Measurements from ENCODE around the gene SEPTIN12.

SEPTIN12 gene, protein sequence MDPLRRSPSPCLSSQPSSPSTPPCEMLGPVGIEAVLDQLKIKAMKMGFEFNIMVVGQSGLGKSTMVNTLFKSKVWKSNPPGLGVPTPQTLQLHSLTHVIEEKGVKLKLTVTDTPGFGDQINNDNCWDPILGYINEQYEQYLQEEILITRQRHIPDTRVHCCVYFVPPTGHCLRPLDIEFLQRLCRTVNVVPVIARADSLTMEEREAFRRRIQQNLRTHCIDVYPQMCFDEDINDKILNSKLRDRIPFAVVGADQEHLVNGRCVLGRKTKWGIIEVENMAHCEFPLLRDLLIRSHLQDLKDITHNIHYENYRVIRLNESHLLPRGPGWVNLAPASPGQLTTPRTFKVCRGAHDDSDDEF

DNA sequence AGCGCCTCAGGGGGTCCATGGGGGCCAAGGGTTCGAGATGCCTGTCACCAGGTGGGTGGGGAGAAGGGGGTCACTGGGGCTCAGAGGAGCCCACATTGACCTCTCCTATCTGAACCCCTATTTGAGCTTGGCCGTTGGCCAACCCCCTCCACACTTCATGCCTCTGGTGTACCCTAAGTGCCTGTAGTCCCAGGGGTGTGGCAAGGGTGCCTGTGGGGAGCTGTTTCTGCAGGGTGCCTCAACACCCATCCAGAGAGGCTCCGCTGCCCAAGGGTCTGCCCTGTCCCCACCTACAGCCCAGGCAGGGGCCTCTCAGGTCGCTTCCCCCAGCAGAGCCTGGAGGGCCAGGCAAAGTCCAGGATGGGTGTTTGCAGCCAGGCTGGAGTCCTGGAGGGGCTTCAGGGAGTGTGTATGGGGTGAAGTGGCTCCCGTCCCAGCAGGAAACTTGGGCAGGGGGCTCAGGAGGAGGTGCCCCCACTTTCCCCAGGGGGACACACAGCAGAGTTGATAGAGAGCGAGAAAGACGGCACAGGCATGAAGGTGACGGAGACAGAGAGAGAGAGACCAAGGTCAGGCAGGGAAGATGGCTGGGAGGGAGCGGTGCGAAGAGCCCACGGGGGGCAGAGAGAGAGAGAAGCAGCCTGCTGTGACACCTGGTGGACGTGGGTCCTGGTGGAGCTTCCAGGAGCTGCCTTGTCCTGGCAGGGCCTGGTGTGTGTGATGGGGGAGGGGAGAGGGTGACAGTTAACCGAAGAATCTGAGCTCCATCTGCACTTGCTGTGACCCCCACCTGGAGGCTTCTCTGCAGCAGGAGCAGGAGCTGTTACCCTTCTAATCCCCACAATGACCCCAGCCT, at the start of gene SEPTIN12:
SEPTIN12 (minus strand) TSS at position 719 of the 856 bp plus-strand sequence; CDS start at position 19, 700 bp downstream.
- no peaks in the 10 kb centered on the region for H3K36me3 ChIP-seq (ENCODE audit: control insufficient read depth in 1 of 2, insufficient read depth in 2 of 2, low read length in 2 of 2)

DNA sequence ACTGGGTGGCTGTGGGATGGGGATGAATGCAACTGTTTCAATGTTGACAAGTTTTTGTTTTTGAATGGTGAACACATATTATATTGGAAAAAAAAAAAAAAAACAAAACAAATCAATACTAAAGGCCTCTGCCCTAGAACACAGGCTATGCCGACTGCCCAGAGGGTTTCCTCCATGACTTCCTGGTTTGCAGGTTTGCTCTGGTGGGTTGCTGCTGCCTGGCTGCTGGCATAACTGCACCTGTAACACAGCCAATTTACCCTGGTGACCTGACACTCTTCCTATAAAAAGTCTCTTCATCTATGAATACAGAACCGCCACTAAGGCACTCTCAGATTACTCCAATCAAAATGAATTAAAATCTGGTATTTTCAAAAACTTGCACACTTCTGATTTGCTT, 48.6 kb upstream of the SEPTIN12 start:
- H3K4me1 ChIP-seq (ENCODE audit: control insufficient read depth in 1 of 2, insufficient read depth in 2 of 2, low read length in 2 of 2), result peaks cover 0 to 7% of the 10 kb centered on the region in 2 donors
- no peaks in the 10 kb centered on the region for H3K27me3 ChIP-seq (ENCODE audit: low read depth, low read length)
- peaks cover 45 to 63% of the 10 kb centered on the region in 2 donors for H3K36me3 ChIP-seq (ENCODE audit: control insufficient read depth in 1 of 2, insufficient read depth in 2 of 2, low read length in 2 of 2)
- H3K27ac ChIP-seq (ENCODE audit: low read length), result no peak overlapping the region
- H3K9me3 ChIP-seq (ENCODE audit: control insufficient read depth in 1 of 2, low read length in 2 of 2), result no peaks in the 10 kb centered on the region
- no peak overlapping the region for H3K4me3 ChIP-seq (ENCODE audit: low read depth in 1 of 2, low read length in 2 of 2)

More for the DNA sequence above, at the start of gene SEPTIN12:
- Histone ChIP-seq H3K4me3 (ENCODE audit: low read depth in 1 of 2, low read length in 2 of 2) (no peak within 1 kb of the TSS), H3K4me1 (ENCODE audit: control insufficient read depth in 1 of 2, insufficient read depth in 2 of 2, low read length in 2 of 2) (no peaks in the 10 kb centered on the region), H3K27me3 (ENCODE audit: low read depth, low read length) (no peaks in the 10 kb centered on the region), H3K9me3 (ENCODE audit: control insufficient read depth in 1 of 2, low read length in 2 of 2) (no peaks in the 10 kb centered on the region), H3K27ac (ENCODE audit: low read length) (no peak within 1 kb of the TSS)

DNA sequence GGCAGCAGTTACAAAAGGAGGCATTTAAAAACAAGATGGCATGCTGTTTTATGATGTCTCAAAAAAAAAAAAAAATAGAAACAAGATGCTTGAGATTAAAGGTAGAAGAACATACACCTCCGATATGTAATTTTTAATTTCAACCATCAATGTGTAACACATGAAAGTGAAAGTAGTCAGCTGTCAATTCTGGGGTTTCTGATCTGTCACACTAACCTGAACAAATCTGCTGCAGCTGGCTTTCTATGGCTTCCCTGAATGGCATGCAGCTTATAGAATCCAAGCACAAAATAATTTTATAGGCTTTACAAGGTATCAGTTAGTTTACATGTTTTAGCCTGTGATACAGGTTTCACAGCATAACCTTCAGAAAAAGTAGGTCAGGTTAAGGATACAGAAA, 45.4 kb upstream of the SEPTIN12 start:
- Histone ChIP-seq H3K4me1 (ENCODE audit: control insufficient read depth in 1 of 2, insufficient read depth in 2 of 2, low read length in 2 of 2) (peaks cover 0 to 7% of the 10 kb centered on the region in 2 donors), H3K27me3 (ENCODE audit: low read depth, low read length) (no peaks in the 10 kb centered on the region), H3K36me3 (ENCODE audit: control insufficient read depth in 1 of 2, insufficient read depth in 2 of 2, low read length in 2 of 2) (peaks cover 45 to 60% of the 10 kb centered on the region in 2 donors), H3K27ac (ENCODE audit: low read length) (no peak overlapping the region), H3K9me3 (ENCODE audit: control insufficient read depth in 1 of 2, low read length in 2 of 2) (no peaks in the 10 kb centered on the region), H3K4me3 (ENCODE audit: low read depth in 1 of 2, low read length in 2 of 2) (no peak overlapping the region)

DNA sequence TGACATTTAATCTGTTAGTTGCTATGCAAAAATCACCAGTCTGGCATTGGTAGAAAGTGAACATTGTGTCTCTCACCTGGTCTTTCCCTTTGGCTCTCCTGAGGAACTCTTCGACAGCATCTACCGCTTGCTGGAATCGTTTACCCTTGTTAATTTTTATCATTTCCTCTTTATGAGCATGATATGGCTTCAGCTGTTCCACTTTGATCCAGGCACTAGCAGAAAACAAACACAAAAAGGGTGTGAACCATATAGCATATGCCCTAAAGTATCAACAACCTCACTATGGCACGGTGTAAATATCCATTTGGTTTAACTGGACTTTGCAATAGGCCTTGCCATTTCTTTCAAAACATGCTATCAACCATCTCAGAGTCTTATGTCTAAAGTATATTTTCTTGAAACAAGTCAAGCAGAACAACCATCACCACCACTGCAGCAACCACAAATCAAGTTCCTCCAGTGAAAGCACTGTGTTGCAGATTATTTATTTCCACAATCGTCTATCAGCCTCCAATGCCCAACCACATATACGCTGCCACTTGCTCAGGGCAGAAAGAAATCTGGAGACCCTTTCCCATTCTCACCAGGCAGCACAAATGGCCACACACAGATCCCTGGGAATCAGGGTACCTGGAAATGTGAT, 44.7 kb upstream of the SEPTIN12 start:
- Histone ChIP-seq H3K27me3 (ENCODE audit: low read depth, low read length) (no peaks in the 10 kb centered on the region), H3K36me3 (ENCODE audit: control insufficient read depth in 1 of 2, insufficient read depth in 2 of 2, low read length in 2 of 2) (peaks cover 40 to 58% of the 10 kb centered on the region in 2 donors), H3K4me1 (ENCODE audit: control insufficient read depth in 1 of 2, insufficient read depth in 2 of 2, low read length in 2 of 2) (peaks cover 0 to 7% of the 10 kb centered on the region in 2 donors), H3K4me3 (ENCODE audit: low read depth in 1 of 2, low read length in 2 of 2) (no peak overlapping the region), H3K9me3 (ENCODE audit: control insufficient read depth in 1 of 2, low read length in 2 of 2) (no peaks in the 10 kb centered on the region), H3K27ac (ENCODE audit: low read length) (no peak overlapping the region)

DNA sequence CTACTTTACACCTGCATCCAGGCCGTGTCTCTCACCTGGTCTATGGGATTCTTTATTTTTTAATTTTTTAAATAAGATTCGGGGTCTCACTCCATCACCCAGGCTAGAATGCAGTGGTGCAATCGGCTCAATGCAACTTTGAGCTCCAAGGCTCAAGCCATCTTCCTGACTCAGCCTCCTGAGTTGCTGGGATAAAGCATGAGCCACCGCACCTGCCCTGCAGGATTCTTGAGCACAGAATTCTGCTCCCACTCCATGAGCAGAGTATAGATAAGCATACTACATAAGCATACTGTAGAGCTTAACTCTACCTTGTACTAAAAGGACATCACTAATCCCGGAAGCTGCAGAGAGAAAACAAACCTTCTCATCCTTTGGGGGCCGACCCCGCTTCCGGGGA, 43.5 kb upstream of the SEPTIN12 start:
- no peaks in the 10 kb centered on the region for H3K27me3 ChIP-seq (ENCODE audit: low read depth, low read length)
- no peaks in the 10 kb centered on the region for H3K9me3 ChIP-seq (ENCODE audit: control insufficient read depth in 1 of 2, low read length in 2 of 2)
- H3K36me3 ChIP-seq (ENCODE audit: control insufficient read depth in 1 of 2, insufficient read depth in 2 of 2, low read length in 2 of 2), result peaks cover 40 to 65% of the 10 kb centered on the region in 2 donors
- H3K27ac ChIP-seq (ENCODE audit: low read length), result no peak overlapping the region
- H3K4me3 ChIP-seq (ENCODE audit: low read depth in 1 of 2, low read length in 2 of 2), result no peak overlapping the region
- peaks cover 0 to 15% of the 10 kb centered on the region in 2 donors for H3K4me1 ChIP-seq (ENCODE audit: control insufficient read depth in 1 of 2, insufficient read depth in 2 of 2, low read length in 2 of 2)

DNA sequence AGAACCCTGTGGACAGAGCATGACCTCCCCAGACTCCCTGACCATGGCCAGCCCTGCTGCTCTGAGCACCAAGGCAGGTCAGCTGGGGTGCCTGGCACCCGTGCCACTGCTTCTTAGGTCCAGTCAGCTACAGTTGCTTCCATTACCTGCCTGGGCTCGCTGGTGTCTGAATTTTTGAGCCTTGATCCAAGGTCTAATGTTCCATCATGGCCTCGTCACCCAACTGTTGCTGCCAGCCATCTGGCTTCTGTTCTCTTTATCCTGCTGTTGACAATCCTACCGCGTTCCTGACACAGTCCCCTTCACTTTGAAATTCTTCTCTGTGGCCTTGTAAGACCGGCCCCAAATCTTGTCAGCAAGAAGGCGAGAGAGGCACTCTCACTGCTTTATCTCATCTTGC, 42.3 kb upstream of the SEPTIN12 start:
- no peak overlapping the region for H3K27ac ChIP-seq (ENCODE audit: low read length)
- H3K4me3 ChIP-seq (ENCODE audit: low read depth in 1 of 2, low read length in 2 of 2), result no peak overlapping the region
- no peaks in the 10 kb centered on the region for H3K27me3 ChIP-seq (ENCODE audit: low read depth, low read length)
- H3K9me3 ChIP-seq (ENCODE audit: control insufficient read depth in 1 of 2, low read length in 2 of 2), result no peaks in the 10 kb centered on the region
- peaks cover 40 to 65% of the 10 kb centered on the region in 2 donors for H3K36me3 ChIP-seq (ENCODE audit: control insufficient read depth in 1 of 2, insufficient read depth in 2 of 2, low read length in 2 of 2)
- H3K4me1 ChIP-seq (ENCODE audit: control insufficient read depth in 1 of 2, insufficient read depth in 2 of 2, low read length in 2 of 2), result peaks cover 0 to 15% of the 10 kb centered on the region in 2 donors

DNA sequence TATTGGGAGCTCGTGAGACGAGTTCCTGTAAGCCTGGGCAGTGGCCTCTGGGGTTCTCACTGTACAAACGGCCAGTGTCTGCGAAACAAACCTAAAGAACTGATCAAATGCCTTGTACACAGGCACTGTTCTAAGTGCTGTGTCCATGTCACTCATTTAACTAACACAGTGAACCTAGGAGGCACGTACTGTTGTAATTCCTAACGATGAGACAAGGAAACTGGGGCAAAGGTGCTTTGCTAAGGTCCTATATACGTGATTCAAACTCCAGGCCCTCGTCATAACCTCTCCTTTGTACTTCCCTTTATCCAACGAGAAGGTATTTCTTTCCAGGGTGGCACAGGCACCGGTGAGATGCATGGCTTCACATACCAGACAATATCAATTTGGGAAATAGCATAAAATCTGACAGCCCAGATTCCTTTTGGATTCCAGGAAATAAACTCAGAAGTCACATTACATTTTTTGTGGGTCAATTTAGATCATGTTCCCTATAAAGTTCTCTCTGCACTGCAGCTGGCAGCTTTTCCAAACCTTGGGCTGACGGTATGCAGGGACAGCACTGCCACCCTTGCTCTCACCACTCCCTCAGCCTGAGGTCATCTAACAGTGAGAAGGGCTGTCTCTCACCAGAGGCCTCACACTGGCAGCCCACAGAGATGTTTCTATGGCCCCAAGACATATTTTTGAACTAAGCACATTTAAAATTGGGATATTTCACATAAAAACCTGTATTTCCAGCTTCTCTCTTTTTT, 40.6 kb upstream of the SEPTIN12 start:
- H3K36me3 ChIP-seq (ENCODE audit: control insufficient read depth in 1 of 2, insufficient read depth in 2 of 2, low read length in 2 of 2), result peaks cover 49 to 81% of the 10 kb centered on the region in 2 donors
- no peak overlapping the region for H3K27ac ChIP-seq (ENCODE audit: low read length)
- H3K4me1 ChIP-seq (ENCODE audit: control insufficient read depth in 1 of 2, insufficient read depth in 2 of 2, low read length in 2 of 2), result peaks cover 0 to 10% of the 10 kb centered on the region in 2 donors
- no peak overlapping the region for H3K4me3 ChIP-seq (ENCODE audit: low read depth in 1 of 2, low read length in 2 of 2)
- no peaks in the 10 kb centered on the region for H3K27me3 ChIP-seq (ENCODE audit: low read depth, low read length)
- no peaks in the 10 kb centered on the region for H3K9me3 ChIP-seq (ENCODE audit: control insufficient read depth in 1 of 2, low read length in 2 of 2)

DNA sequence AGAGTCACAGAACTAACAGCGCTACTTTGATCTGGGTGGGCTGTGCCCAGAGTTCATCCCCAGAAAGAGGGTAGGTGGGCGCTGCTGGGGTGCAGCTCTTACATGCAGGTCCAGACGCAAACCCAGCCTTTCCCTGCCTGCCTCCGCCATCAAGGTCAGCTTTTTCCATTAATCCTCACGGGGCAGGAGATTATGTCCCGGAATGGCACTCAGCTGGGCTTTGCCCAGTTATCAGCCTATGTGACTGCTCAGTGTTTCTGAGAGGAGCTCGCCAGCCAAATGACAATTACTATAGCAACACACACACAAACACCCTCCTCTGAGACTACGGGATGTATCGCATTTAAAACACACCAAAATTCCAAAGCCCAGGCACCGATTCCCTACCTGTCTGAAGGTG, 38.8 kb upstream of the SEPTIN12 start:
- H3K36me3 ChIP-seq (ENCODE audit: control insufficient read depth in 1 of 2, insufficient read depth in 2 of 2, low read length in 2 of 2), result peaks cover 46 to 82% of the 10 kb centered on the region in 2 donors
- peaks cover 0 to 8% of the 10 kb centered on the region in 2 donors for H3K4me1 ChIP-seq (ENCODE audit: control insufficient read depth in 1 of 2, insufficient read depth in 2 of 2, low read length in 2 of 2)
- H3K27me3 ChIP-seq (ENCODE audit: low read depth, low read length), result no peaks in the 10 kb centered on the region
- no peaks in the 10 kb centered on the region for H3K9me3 ChIP-seq (ENCODE audit: control insufficient read depth in 1 of 2, low read length in 2 of 2)
- no peak overlapping the region for H3K27ac ChIP-seq (ENCODE audit: low read length)
- H3K4me3 ChIP-seq (ENCODE audit: low read depth in 1 of 2, low read length in 2 of 2), result no peak overlapping the region

DNA sequence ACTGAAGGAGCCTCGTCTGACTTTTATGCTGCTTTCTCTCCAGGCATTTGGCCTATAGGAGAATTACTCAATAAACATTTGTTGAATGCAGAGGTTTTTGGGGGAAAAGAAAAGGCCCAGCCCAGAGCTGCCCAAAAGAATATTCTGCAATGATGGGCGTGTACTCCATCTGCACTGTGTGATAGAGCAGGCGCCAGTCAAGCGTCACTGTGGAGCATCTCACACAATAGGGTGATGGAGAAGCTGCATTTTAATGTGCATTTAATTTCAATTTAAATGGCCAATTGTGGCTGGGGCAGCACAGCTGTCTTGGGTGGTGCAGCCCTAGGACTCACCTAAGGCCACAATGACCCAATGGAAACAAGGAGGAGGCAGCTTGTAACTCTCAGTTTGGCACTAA, 38.4 kb upstream of the SEPTIN12 start:
- H3K4me1 ChIP-seq (ENCODE audit: control insufficient read depth in 1 of 2, insufficient read depth in 2 of 2, low read length in 2 of 2), result peaks cover 0 to 8% of the 10 kb centered on the region in 2 donors
- H3K27me3 ChIP-seq (ENCODE audit: low read depth, low read length), result no peaks in the 10 kb centered on the region
- H3K27ac ChIP-seq (ENCODE audit: low read length), result no peak overlapping the region
- H3K9me3 ChIP-seq (ENCODE audit: control insufficient read depth in 1 of 2, low read length in 2 of 2), result no peaks in the 10 kb centered on the region
- peaks cover 46 to 82% of the 10 kb centered on the region in 2 donors for H3K36me3 ChIP-seq (ENCODE audit: control insufficient read depth in 1 of 2, insufficient read depth in 2 of 2, low read length in 2 of 2)
- no peak overlapping the region for H3K4me3 ChIP-seq (ENCODE audit: low read depth in 1 of 2, low read length in 2 of 2)

DNA sequence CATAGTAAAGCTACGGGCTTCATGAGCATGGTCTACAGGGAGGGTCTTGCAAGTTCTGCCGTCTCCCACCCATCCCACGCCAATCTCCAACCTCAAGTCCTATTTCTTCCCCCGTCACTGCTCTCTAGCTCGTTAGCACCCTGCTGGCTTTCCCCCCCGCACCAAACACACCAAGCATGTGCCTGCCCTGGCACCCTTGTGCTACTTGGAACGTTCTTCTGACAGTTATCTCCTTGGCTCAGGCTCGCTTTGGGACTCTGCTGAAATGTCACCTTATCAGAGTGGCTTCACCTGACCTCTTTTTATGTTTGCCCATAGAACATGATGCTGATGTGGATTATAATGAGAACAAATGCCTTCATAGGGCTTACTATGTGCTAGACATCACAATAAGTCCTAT, 37.1 kb upstream of the SEPTIN12 start:
- H3K27ac ChIP-seq (ENCODE audit: low read length), result no peak overlapping the region
- H3K4me1 ChIP-seq (ENCODE audit: control insufficient read depth in 1 of 2, insufficient read depth in 2 of 2, low read length in 2 of 2), result peaks cover 0 to 8% of the 10 kb centered on the region in 2 donors
- no peaks in the 10 kb centered on the region for H3K27me3 ChIP-seq (ENCODE audit: low read depth, low read length)
- no peak overlapping the region for H3K4me3 ChIP-seq (ENCODE audit: low read depth in 1 of 2, low read length in 2 of 2)
- H3K36me3 ChIP-seq (ENCODE audit: control insufficient read depth in 1 of 2, insufficient read depth in 2 of 2, low read length in 2 of 2), result peaks cover 46 to 82% of the 10 kb centered on the region in 2 donors
- no peaks in the 10 kb centered on the region for H3K9me3 ChIP-seq (ENCODE audit: control insufficient read depth in 1 of 2, low read length in 2 of 2)

All from muscle layer of duodenum (tissue), 2 donors.